Transverse colon (tissue), 3 donors: ENCODE data around the gene NCOA5.

Source experiments
- EP300 ChIP-seq: sonication (generic); formaldehyde crosslinking; IDR thresholded peaks from one replicate; pipeline ENCODE4 v1.6.1; 2017; ENCODE audit warnings: antibody characterized with exemption, low read depth
- POLR2A ChIP-seq: fragments of 450-650 bp; IDR thresholded peaks from one replicate; pipeline ENCODE4 v1.6.1; 2016; ENCODE audit warnings: antibody characterized with exemption, mild to moderate bottlenecking, moderate library complexity
- TF ChIP-seq, protein P1 (sequence below), 5 experiments: fragments of 200-600 bp in 3 of 5; fragments of 450-650 bp in 2 of 5; sonication (generic) in 3 of 5; IDR thresholded peaks; 1 replicate in 2 of 5; 2 replicates in 3 of 5; pipeline ENCODE4 v1.5.1; 2016 to 2017; ENCODE audit warnings: antibody characterized with exemption in 5 of 5, inconsistent platforms in 3 of 5, mild to moderate bottlenecking in 2 of 5, moderate library complexity in 1 of 5

DNA sequence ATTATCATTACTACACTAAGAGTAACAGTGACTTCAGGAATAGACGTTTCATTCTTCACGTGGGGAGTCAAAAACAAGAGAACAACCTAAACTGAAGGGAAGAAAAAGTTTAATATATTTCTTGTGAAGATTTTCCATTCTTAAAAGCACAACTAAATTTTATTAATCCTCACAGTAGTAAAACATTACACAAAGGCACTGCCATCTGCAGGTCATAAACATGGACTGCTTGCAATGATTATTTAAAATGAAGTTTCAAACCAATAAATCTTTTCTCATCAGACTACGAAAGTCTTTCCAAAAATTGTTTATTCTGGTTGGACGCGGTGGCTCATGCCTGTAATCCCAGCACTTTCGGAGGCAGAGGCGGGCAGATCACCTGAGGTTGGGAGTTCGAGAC is 2.6 kb downstream of the NCOA5 start:
- TF ChIP-seq POLR2A = no peak
- TF ChIP-seq, protein P1, sequence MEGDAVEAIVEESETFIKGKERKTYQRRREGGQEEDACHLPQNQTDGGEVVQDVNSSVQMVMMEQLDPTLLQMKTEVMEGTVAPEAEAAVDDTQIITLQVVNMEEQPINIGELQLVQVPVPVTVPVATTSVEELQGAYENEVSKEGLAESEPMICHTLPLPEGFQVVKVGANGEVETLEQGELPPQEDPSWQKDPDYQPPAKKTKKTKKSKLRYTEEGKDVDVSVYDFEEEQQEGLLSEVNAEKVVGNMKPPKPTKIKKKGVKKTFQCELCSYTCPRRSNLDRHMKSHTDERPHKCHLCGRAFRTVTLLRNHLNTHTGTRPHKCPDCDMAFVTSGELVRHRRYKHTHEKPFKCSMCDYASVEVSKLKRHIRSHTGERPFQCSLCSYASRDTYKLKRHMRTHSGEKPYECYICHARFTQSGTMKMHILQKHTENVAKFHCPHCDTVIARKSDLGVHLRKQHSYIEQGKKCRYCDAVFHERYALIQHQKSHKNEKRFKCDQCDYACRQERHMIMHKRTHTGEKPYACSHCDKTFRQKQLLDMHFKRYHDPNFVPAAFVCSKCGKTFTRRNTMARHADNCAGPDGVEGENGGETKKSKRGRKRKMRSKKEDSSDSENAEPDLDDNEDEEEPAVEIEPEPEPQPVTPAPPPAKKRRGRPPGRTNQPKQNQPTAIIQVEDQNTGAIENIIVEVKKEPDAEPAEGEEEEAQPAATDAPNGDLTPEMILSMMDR (IDR thresholded peaks at IDR 0.05) = peak; percentile 24 to 38 (median 36)
- no peak for TF ChIP-seq EP300
